Stimulated activated CD8-positive, alpha-beta memory T cell treated with anti-CD3 and anti-CD28 coated beads, Interleukin-7, amount 100 ng/mL, for 1 hour (primary cell): ENCODE results near the gene CTTNBP2.

Experiments
- DNase-seq, 2 donors: peaks; one replicate each; pipeline ENCODE4 v3.0.0-alpha.2; 2020; ENCODE audit warnings: low read depth in 2 of 2

Gene CTTNBP2

DNA sequence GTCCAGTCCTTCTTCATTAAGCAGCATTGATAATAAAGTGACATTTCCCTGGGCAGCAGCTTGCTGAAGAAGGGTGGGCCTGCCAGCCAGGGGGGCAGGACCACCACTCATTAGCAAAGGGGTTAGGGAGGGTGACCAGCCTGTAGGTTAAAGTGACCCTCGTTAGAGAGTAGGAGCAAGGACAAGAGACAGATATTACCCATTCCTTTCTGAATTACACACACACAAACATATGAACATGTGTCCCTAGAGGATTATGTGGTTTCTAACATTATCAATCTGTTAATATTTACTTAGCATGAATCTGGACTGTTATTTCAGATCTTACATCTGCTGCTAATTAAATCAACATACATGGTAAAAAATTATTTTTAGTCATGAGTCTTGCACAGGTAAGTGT, 88.9 kb downstream of the CTTNBP2 start:
- DNase-seq: no peak

DNA sequence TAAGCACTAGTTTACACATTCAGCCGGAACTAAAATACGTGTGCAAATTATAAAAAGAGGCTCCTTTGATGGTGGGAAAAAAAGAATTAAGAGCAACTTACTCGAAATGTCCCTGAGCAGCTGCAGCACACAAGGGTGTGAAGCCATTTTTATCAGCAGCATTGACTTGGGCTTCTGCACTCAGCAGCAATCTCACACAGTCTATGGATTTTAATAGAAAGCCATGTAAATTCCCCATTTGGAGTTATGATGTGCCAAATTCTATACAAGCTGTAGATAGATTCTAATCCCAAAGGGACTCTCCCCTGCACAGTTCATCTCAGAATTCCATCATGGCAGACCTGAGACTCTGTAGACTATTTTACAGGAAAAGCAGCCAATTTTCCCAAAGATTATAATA, 90.5 kb downstream of the CTTNBP2 start:
- DNase-seq: no peak

DNA sequence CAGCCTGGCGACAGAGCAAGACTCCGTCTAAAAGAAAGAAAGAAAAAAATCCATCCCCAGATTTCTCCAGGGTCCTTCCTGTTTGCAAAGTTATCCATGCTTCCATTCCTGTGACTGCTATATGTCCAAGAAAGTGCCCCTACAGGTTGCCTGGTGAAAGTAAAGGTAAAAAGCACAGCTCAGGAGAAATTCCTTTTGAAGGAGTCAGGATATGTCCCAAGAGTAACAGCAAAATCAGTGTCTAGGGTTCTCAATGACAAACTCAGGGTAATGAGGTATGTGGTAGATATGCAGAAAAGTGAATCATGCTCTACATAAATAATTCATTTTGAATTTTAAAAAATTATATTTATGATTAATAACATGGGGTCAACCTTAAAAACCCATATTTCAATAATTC, 91.5 kb downstream of the CTTNBP2 start:
- no peak for DNase-seq

DNA sequence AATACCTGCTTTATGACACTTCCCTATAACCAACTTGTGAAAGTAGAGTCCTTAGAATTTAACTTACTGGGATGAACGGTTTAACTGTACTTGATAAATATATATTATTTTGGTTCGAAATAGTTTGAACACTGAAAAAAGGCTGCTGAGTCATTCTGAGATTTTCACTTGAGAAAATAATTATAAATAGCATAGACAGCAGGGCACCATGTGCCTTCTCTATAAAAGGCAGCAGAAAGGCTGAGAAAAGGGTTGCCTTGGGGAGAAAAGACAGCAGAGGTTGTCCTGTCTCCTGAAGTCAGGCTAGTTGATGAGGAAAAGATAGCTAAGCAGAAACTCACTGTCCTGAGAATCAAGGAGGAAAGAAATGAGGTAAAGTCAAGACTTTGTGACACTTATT, 92.4 kb downstream of the CTTNBP2 start:
- DNase-seq: no peak

DNA sequence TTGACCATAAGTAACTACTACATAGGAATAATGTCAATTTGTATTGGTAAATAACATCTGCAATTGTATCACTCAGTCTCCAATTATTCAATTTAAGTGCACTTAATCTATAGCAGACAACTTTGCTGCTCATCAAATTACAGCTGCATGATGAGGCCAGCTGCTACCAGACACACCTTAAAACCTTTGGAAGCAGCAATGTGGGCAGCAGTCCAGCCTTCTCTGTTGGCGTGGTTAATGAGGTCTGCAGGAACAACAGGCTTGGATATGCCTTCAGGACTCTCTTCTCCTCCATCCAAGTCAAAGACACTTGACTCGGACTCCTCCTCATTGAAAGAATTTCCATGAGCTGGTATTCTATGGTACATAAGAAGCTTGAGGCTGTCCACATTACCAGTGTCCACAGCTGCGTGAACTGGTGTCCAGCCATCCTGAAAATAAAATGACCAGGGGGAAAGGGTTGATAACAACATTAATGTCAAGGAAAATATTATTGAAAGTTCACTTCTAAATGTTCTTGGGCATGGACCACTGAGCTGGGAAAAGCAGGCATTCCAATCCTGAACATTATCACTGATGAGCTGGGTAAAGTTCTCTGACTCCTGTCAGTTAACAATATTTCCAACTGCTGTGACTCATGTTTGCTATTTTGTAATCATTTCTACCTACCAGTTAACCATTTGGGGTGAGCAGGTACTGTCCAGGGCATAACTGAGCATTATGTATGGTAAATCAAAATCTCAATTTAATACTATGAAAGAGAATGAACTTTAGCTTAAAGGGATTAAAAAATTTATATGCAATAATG, 95.7 kb downstream of the CTTNBP2 start:
- DNase-seq: no peak

DNA sequence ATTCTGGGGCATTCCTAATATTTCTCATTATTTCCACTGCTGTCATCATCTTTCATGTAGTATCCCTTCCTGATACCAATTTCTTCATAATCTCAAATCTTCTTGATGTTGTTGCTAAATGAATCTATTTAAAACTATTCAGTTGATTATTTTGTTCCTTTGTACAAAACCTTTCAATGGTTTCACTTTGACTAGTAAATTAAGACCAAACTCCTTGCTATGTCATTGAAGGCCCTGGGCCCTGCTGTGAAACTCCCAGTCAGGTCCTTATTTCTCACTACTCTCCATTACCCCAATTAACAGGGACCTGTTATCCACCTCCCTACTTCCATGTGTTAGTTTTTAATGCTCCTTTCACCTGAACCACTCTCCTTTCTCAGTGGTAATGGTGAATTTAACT, 97.0 kb downstream of the CTTNBP2 start:
- DNase-seq: no peak

DNA sequence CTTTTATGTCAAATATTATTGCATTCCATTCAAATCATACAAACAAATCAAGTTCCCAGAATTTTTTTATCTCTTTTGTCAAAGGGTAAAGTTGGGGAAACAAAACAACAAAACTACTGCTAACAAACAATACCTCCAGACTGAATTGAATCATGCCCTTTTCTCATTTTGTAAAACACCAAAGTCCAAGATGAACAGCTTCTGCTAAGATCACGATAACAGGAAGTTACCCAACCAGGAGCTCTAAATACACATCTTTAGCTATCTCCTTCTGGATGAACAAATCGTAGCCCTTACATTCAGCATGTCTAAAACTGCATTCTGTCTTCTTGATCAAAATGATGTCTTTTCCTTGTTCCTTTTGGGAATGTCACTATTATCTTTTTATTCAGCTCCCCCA, 97.4 kb downstream of the CTTNBP2 start:
- DNase-seq: no peak

DNA sequence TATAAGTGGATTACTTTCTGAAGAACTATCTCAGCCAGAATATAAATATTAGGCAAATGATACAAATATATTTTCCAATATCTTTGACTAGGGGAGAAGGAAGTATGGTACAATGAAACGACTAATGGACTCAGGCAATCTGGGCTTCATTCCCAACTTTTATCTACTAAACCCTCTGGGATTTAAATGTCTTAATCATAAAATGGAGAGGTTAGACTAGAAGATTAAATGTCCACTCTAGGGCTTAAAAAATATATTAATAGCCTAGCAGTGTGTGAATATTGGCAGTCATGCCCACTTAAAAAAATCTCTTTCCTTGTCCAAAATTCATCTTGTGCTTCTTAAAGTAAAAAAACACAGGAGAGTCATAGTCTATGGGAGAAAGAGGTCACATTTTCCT, 98.3 kb downstream of the CTTNBP2 start:
- no peak for DNase-seq

DNA sequence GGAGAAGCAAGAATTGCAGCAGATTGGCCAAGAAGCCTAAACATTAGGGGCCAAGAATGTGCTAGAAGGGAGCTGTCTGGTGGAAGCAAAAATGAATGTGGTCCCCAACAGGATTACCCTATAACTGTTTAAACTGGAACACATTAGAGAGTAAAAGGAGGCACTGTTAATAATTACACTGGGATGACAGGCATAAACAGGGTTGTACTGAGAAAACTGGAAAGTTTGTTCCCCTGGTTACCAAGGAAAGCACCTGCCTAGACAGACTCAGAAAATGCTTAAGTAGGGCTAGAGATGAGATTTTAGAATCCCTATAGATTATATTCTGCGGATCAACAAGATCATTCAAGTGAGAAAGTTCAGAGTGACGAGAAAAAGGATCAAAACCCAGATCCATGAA, 100.8 kb downstream of the CTTNBP2 start:
- no peak for DNase-seq

DNA sequence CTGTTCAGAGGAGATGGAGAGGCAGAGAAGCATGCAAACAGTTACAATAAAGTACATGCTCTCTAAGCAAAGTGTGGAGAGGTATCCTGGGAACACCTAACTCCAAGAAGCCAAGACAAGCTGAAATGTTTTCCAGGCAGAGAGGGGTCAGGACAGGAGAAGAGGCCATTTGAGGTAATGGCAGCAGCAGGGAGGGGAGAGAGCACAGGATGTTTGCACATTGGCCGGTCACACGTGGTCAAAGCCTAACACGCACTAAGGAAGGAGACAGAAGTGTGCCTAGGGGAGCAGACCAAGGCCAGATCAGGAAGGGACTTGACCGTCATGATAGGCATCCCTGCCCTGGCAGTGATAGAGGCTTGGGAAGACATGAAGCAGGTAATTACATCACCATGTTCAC, 101.5 kb downstream of the CTTNBP2 start:
- DNase-seq: no peak

DNA sequence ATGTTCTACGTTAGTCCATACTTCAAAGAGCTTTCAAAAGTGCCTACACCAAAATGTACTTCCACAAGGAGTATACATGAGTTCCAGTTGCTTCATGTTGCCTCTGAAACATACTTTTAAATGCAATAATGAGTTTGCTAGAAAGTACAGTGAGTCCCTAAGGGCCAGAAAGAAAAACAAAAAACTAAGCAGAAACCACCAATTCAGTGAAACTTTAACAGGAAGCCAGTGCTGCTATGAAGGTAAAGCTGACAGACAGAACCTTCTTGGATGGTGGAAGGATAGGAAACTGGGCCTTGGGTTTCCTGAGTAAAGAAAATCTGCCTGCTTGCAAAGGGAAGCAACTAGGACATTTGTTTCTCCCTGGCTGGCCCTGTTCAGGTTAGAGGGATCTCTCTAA, 104.2 kb downstream of the CTTNBP2 start:
- DNase-seq: no peak

DNA sequence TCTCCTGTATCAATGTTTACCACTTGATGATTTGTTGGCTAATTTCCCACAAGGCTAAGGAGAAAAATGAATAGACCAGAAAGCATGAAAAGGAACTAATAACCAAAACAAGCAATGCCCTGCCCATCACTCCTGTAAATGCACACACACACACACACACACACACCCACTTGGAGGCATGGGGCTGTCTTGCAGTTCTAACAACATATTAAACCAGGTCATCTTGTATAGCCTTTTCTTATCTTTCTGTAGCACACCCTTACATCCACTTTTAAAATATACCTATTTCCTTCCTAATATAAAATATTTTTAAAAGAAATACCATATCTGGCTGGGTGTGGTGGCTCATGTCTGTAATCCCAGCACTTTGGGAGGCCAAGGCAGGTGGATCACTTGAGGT, 105.3 kb downstream of the CTTNBP2 start:
- DNase-seq: no peak

DNA sequence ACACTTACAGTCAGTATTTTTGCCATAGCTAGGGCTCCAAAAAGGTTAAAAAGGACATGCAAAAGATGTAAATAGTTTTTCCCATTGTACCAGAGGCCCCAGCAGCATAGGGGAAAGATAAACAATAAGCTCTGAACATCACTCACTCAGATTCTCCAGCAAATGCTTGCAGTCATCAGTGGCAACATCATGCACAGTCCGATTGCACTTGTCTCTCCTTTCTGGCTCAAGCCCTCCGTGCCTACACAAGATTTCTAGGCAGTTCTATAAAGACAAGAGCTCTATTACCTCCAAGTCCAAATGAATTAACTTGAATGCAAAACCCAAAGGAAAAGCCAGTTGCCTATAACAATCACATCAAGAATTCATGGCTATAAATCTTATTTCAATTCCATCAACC, 106.3 kb downstream of the CTTNBP2 start:
- DNase-seq: no peak

DNA sequence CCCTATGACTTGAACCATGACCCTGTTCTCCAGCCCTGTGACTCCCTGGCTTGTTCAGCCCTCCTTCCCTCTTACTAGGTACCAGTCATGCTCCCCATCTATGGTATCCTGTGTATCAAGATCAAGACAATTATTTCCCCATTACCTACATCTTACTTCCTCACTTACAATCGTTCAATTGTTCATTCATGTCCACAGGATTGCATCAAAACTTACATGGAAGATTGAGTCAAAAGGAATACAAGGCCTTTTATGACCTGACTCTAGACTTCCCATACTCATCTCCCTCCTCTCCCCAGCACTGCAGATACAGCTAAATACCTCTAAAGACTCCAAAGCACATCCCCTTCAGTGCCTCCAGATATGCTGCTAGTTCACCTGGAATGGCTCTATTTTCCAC, 109.2 kb downstream of the CTTNBP2 start:
- DNase-seq: no peak

DNA sequence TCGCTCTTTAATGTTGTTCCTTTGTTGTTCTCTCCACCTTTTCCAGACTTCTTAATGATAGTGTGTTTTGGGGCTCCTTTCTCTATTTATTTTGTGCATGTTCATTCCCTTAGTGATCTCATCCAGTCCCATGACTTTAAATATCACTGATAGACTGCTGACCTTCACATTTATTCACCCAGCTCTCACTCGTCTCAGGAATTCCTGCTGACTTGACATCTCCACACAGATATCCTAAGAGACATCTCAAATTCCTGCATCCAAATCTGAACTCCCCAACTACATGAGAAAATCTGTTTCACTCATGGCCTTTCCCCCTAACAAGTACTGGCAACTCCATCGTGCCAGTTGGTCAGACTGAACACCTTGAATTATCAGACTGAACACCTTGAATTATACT, 111.2 kb downstream of the CTTNBP2 start:
- DNase-seq: no peak

DNA sequence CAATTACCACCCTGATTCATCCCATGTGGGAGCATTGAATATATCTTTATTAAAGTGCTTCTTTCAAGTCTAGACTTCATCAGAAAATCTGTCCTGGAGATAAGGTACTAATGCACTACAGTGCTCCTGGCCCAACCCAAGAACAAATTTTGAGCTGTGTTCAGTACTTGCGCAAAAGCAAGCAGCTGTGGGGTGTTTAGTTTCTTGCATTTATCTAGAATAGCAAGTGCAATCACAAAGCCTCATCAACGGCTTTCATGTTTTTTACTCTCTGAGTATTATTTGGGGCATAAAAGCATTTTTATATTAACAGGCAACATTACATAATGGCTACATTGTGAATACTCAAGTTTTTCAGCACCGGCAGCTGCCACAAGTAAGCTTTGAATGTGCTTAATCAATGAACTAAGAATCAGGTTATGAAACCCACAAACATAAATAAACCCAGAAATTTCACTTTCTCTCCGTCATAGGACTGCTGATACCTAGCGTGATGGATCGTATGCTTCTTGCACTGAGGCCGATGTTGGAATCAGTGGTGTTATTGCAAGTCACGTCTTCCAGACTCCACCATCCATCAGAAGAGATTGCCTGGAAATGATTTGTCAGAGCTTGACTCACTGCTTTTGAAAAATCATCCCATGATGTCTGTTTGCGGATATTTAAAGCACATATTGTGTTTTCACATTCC, 113.1 kb downstream of the CTTNBP2 start:
- no peak for DNase-seq

DNA sequence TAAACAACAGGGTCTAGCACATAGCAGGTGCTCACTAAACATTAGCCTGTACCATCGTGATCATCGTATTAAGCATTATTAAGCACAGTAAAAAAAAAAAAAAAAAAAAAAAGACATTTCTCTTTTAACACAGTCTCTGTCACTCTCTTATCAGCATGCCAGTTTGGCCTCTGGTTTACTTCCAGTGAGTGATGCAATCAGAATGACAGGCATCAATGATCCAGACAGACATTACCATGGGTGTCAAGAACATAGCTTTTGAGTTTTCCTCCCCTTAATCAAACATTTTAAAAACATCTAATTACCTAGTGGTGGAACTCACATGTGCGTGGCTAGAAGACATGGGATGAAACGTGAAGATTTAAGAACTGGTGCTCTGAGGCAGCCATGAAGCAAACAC, 115.8 kb downstream of the CTTNBP2 start:
- no peak for DNase-seq

DNA sequence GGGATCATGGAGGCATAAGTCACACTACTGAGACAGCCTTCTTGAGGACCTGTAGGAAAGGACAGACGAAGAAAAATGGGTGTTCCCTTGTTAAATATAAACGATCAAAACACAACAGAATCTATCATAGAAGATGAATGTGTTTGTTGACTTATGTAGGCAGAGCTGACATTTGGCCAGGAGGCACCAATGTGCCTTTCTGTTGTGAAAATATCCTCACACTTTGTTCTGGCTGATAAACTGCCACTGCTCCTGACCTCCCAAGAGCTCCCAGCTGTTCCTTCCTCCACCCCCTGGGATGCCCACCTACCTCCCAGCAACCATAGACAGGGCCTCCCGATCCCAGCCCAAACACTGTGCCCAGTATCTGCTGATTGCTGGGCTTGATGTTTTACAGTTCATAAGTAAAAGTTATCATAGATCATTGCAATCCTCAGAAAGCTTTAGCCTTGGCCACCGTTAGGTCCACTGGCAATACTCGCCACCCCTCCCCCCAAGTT, 116.6 kb downstream of the CTTNBP2 start:
- DNase-seq: no peak

DNA sequence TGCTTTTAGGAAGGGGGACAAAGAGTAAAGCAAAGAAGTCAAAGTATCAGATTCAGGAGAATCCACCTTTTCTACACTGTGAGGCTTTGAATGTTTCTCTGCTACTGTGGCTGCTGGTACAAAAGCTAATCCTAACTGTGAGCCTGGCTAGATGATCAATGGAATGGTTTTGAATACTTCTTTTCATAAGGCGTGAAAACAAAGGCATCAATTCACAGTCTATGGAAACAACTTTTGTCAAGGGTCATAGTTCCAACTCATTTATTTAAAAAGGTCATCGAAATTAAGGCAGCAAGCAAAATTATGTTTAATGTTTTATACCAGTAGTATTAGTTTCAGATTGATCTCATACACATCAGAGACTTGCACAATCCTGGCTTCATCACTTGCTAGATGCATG, 118.1 kb downstream of the CTTNBP2 start:
- no peak for DNase-seq

DNA sequence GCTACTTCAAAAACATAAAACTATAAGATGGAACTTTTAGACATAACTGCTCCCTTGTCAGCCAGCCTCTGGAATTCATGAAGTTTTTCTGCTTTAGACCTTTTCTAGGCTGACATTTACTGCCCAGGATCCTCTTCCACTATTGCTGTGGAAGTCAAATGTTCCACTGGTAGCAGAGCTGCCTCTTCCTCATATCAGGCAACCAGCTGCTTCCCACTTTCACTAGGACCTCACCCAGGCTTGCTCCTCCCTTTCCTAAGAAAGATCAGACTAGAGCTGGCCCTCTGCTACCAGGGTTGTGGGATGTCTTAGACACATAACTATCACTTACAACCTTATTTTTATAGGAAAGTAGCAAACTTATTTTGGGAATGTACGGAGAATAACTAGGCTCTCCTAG, 121.5 kb downstream of the CTTNBP2 start:
- DNase-seq: no peak

DNA sequence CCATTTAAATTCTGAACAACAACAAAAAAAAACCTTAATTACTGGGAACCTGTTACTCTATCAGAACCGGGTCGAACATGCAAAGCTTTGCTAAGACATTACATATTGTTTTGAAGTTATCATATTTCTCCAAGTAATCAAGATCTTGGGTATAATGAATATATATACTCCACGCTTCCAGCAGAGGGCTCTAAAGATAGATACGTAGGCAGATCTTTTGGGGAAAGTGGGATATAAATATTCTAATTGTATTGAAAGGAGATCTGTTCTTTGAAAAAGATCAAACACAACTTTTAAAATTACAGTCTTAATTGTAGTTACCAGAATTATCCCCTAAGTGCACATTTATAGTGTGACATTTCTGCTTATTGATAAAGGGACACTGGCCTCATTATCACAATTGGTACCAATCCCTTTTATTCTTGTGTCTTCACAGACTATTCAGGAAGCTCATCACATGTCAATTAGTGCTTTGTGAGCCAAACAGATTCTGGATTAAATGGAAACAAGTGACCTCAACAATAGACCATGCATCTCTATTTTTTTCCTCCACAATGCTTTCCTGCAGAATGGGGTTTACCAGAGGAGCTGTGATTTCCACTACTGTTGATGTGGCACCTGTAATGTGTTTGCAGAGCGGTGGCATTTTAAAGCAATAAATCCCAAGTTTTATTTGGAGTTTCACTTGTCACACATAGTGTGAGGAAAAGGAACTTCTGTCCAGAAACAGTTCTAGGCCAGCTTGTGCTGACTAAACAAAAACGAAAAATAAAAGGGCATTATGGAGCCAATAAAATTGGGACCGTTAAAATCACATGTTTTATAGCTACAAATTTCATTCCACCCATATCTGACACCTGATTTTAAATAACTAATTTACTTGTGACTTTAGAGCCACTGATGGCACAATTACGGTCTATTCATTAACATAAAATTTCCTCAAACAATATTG, 122.4 kb downstream of the CTTNBP2 start:
- DNase-seq: no peak

DNA sequence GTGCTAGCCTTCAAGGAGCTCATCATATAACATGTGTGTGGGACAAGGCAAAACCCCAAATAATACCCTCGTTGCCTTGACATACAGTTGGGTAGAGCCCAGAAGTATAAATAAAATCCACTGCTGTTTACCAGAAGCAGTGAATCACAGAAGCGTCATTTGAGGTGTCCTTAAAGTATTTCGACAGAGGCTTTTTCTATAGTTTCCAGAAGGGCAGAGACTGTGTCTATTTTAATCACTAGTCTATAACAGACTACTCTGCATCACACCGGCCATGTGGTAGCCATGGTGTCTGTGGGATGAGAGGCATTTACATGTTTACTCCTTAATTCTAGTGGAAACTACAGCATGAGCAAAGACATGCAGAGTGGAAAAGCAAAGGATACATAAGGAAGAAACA, 131.3 kb downstream of the CTTNBP2 start:
- no peak for DNase-seq
